Measurements from ENCODE around the gene PCSK2. TPM values are rescaled to one million over a fixed set of nuclear protein-coding genes. Genes with fewer than 3 reads are reported as not detected.

PCSK2 gene
- polyA plus RNA-seq, 3 donors: 0.71 to 0.85 (median 0.78) TPM

DNA sequence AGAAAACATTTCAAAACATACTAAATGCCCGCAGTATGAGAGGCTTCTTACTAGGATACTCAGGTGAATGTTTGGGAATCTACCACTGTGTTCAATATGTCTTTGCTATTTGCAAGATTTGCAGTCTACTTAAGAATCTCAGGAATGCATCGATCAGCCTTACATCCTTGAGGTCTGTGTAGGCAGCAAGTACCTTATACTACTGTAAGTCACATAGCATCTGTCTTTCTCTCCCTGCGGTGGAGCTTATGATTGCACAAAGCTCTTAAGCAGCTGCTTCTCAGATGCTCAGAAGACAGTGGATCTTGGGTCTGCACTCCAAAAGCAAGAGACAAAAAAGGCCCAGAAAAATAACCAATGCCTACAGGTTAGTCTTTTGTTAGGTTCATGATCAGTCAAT lies 21.4 kb downstream of the PCSK2 start:
- no peak for DNase-seq (ENCODE audit: low read depth in 3 of 3, low spot score in 2 of 3)

DNA sequence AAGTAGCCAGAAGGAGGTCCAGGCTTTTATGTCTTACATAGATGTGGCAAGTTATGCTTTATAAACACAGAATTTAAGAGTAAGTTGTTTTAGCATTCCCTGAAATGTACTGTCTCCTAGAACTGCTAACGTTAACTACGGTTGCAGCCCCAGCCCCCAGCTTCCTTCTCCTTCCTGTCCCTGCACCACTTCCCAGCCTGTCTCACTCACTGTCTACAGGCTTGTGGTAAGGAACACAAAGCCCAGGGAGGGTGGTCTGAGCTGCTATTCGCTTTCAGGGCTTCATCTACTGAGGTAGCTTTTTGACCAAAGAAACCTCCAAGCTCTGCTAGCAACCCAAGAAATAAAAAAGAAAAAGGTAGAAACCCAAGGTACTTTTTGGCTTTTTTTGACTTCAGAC lies 35.9 kb downstream of the PCSK2 start:
- DNase-seq (ENCODE audit: low read depth in 3 of 3, low spot score in 2 of 3): no peak

DNA sequence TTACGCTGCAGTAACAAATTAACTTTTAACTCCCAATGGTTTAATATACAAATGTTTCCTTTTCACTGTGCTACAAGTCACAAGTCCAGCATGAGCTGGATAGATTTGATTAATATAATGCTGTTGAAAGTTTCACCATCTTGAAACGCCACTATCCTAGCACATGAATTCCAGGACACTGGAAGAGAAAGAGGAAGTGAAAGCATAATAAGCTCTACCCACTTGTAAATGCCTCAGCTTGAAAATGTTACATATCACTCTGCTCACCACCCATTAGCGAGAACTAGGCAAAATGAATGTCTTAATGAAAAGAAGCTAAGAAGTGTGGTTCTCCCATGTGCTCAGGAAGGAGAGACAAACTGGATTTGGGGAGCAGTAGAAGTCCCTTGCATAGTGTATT lies 46.9 kb downstream of the PCSK2 start:
- DNase-seq (ENCODE audit: low read depth in 3 of 3, low spot score in 2 of 3): no peak

DNA sequence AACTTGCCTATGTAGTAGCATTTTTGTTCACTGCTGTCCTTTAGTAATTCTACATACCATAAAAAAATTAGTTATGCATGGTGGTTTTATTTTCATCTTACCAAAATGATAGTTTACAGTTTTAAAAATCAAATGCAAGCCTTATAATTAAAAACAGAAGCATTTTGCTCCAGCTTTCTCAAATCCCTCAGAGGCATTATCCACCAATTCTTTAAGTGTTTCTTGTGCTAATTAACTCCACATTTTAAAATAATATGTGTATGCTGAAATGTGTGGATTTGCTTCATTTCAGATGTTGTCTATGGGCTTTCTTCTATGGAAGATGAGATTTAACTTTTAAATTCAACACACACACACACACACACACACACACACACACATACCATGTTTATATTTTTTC lies 49.3 kb downstream of the PCSK2 start:
- DNase-seq (ENCODE audit: low read depth in 3 of 3, low spot score in 2 of 3): no peak

DNA sequence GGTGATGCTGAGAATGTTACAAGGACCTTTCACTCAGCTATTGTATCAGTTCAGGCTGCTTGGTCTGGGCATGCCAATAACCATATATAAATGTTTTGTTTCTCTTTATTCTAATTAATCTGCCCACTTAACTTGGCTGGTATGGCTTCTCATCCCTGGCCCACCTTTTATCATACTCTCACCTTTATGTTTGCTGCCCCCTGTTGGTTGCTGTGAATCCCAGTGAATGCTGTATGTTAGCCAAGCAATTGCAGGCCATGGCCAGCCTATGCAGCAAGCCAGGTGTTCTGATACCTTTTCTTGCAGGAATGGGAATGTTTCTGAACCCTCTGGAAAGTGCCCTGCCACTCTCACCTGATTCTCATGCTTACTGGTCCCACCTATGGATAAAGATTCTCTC lies 54.6 kb downstream of the PCSK2 start:
- no peak for DNase-seq (ENCODE audit: low read depth in 3 of 3, low spot score in 2 of 3)

GRCh38 chr20:17282501-17282900 lies 55.7 kb downstream of the PCSK2 start:
- no peak for DNase-seq (ENCODE audit: low read depth in 3 of 3, low spot score in 2 of 3)

DNA sequence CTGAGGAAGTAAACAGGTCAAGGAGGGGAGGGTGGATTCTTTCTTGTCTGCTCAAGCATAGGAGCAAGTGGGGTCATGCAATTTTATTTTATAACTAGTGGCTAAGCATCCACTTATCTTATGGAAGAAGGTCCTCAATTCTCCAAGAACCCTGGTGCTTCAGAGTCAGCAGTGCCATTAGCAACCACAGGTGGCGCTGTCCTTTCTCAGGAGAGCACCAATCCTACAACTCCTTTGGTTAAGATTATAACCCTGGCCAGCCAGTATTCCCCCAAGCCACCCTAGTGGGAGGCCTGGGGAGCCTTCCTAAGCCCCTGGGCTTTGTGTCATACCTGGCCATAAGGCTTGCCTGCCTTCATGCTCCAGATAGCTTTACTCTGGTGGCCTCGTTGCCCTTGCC lies 60.7 kb downstream of the PCSK2 start:
- no peak for DNase-seq (ENCODE audit: low read depth in 3 of 3, low spot score in 2 of 3)

- no peak for DNase-seq (ENCODE audit: low read depth in 3 of 3, low spot score in 2 of 3)
These were observed 61.2 kb downstream of the PCSK2 start for GRCh38 chr20:17287998-17288397.

- DNase-seq (ENCODE audit: low read depth in 3 of 3, low spot score in 2 of 3): no peak
These were observed 68.4 kb downstream of the PCSK2 start for GRCh38 chr20:17295151-17295726.

GRCh38 chr20:17295991-17296390 lies 69.2 kb downstream of the PCSK2 start:
- no peak for DNase-seq (ENCODE audit: low read depth in 3 of 3, low spot score in 2 of 3)

GRCh38 chr20:17298171-17298570 lies 71.3 kb downstream of the PCSK2 start:
- DNase-seq (ENCODE audit: low read depth in 3 of 3, low spot score in 2 of 3): no peak

GRCh38 chr20:17298751-17299150 lies 71.9 kb downstream of the PCSK2 start:
- no peak for DNase-seq (ENCODE audit: low read depth in 3 of 3, low spot score in 2 of 3)

DNA sequence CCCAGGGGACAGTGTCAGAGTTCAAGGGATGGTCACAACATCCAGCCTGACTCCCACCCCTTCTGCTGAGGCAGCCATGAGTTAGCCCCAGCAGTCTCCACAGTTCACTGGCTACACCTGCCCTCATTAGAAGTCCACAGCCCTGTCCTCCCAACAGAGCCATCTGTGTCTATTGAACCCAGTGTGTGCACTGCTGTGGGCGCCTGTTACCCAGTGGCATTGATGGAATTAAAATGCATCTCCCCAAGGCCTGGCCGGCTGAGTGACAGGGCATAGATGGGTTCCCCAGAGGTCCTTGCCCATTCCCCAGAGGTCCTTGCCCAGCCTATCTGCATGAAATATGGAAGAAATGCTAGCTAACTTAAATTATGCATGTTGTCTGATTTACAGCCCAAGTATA lies 73.3 kb downstream of the PCSK2 start:
- no peak for DNase-seq (ENCODE audit: low read depth in 3 of 3, low spot score in 2 of 3)

DNA sequence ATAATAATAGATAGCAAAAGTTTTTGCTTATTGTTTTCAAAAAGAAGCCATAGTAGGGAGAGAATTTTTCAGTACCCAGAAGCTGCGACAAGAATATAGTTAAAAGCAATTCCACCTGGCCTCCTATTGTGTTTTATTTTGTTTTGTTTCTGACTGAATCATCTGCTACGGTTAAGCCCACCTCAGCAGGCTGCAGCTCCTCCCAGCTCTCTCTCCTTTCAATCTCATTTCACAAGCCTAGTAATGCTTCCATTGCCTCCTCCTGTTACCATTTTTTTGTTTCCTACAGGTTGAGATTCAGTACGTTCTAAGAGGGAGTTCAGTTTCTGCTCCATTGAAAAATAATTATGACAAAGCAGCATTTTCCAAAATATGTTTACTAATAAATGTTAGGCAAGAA lies 77.9 kb downstream of the PCSK2 start:
- DNase-seq (ENCODE audit: low read depth in 3 of 3, low spot score in 2 of 3): no peak

- DNase-seq (ENCODE audit: low read depth in 3 of 3, low spot score in 2 of 3): no peak
These were observed 79.6 kb downstream of the PCSK2 start for GRCh38 chr20:17306427-17306826.

DNA sequence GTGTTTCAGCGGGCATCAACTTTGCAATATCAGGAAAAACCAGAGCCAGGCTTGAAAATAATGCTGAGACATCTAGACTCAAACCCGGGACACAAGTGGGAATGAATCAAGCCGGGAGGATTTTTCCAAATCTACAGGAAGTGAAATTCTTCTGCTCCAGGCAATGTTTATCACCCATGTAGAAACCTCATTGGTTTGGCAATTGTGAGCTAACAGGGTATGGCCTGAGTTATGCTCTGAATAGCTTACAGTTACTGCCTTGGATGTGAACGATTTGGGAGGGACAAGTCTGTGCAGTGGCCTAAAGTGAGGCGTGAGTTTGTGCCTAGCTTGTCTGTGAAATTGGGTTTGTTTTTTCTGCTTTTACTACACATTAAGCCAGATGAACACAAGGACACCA lies 87.4 kb downstream of the PCSK2 start:
- no peak for DNase-seq (ENCODE audit: low read depth in 3 of 3, low spot score in 2 of 3)

DNA sequence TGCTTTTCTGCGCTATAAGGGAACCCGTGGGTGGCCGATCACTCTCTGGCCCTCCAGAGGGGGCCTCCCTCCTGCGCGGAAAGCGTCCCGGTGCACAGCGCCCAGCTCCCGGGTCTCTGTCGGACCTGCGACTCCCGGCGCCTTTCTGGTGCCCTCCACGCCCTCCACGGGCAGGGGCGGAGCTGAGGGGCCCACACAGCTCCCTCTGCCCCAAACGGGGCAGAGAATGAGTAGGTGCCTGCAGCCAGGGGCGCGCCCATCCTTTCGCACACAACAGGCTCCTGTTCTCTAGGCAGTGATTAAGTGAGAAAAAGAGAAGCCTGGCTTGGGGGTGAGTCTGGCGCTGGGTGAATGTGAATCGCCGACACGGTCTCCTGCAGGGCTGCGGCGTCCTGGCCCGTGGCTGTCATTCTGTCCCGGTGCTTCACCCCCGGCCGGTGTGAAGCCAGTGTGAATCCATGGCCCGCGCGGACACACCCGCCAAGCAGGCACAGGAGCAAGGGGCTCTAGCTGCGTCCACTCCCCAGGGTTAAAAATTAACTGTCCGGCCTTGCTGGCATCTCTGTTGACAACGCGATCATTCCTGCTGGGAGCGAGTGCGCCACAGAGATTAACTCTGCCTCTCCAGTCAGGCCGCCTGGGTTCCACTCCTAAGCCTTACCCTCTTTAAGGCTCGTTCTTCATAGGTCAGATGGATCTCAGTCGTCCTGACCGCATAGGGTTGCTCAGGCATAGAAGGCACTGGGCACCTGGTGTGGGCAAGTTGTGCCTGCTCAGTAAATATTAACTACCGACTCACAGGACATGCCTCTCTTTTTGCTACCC lies 88.8 kb downstream of the PCSK2 start:
- no peak for DNase-seq (ENCODE audit: low read depth in 3 of 3, low spot score in 2 of 3)

DNA sequence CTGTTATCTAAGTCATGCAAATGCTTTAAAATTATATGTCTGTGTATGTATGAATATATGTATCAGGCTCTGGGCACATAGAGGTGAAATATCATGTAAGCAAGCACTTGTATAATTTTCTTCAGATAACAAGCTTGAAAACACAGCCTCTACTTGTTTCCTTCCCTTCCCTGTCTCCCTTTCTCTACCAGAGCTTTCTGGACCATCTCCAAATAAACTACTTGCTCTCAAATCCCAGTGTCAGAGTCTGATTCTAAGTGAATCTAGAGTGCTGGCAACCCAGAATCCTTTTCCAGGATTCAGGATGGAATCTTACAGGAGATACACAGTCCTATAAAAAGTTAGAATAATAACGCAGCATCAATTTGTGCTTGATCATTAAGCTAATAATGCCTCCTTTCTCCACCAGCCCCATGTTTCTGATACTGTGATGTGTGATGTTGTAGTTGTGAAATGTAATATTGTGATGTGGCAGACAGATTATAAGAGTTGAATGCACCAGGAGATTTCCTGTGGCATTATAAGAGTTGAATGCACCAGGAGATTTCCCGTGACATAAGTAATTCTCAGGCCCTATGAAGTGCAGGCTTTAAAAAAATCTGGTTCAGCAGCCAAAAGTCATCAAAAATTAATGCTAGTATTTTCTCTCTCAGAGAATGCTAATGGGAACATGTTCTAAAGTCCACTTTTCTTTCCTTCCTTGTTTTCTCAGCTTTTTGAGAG lies 89.6 kb downstream of the PCSK2 start:
- DNase-seq (ENCODE audit: low read depth in 3 of 3, low spot score in 2 of 3): no peak

- no peak for DNase-seq (ENCODE audit: low read depth in 3 of 3, low spot score in 2 of 3)
These were observed 90.5 kb downstream of the PCSK2 start for GRCh38 chr20:17317341-17317740.

- no peak for DNase-seq (ENCODE audit: low read depth in 3 of 3, low spot score in 2 of 3)
These were observed 93.6 kb downstream of the PCSK2 start for GRCh38 chr20:17320456-17320855.

- DNase-seq (ENCODE audit: low read depth in 3 of 3, low spot score in 2 of 3): no peak
These were observed 99.3 kb downstream of the PCSK2 start for GRCh38 chr20:17326096-17326495.

All from right renal cortex interstitium (tissue), 3 donors.